ENCODE measurements around the gene NAPA.

NAPA gene

GRCh38 chr19:47560999-47561398 is 46.1 kb upstream of the NAPA start:
- Histone ChIP-seq H3K9me2 (ENCODE audit: low read depth, low read length) (no peaks in the 10 kb centered on the region), H3K27ac (ENCODE audit: low read depth, low read length, poor library complexity, severe bottlenecking) (no peak overlapping the region), H2AFZ (ENCODE audit: low read length) (no peak overlapping the region), H3K79me2 (ENCODE audit: insufficient read depth, low read length) (no peaks in the 10 kb centered on the region), H3K4me1 (ENCODE audit: insufficient read depth, low read length, severe bottlenecking) (no peaks in the 10 kb centered on the region), H3K9me3 (ENCODE audit: low read length) (no peaks in the 10 kb centered on the region), H3F3A (ENCODE audit: insufficient read depth, low read length) (no peaks in the 10 kb centered on the region), H3K4me3 (ENCODE audit: low read depth, low read length, poor library complexity, severe bottlenecking) (no peak overlapping the region), H3K36me3 (ENCODE audit: insufficient read depth, low read length) (no peaks in the 10 kb centered on the region), H4K20me1 (ENCODE audit: insufficient read depth, low read length) (no peaks in the 10 kb centered on the region), H3K4me2 (ENCODE audit: low read length) (no peak overlapping the region), H3K9ac (ENCODE audit: low read length) (no peak overlapping the region), H3K27me3 (ENCODE audit: insufficient read depth, low read length) (no peaks in the 10 kb centered on the region)
- TF ChIP-seq CTCF (IDR thresholded peaks at IDR 0.05; ENCODE audit: low read length) (no peak), EZH2 (IDR thresholded peaks at IDR 0.05; ENCODE audit: borderline replicate concordance, low read length) (no peak)

- Histone ChIP-seq H3K9me2 (ENCODE audit: low read depth, low read length) (no peaks in the 10 kb centered on the region), H2AFZ (ENCODE audit: low read length) (no peak overlapping the region), H3K27ac (ENCODE audit: low read depth, low read length, poor library complexity, severe bottlenecking) (no peak overlapping the region), H4K20me1 (ENCODE audit: insufficient read depth, low read length) (no peaks in the 10 kb centered on the region), H3K4me1 (ENCODE audit: insufficient read depth, low read length, severe bottlenecking) (no peaks in the 10 kb centered on the region), H3K27me3 (ENCODE audit: insufficient read depth, low read length) (0 out of 2 replicates have a peak, but pooled peaks cover 1% of the 10 kb centered on the region), H3K4me3 (ENCODE audit: low read depth, low read length, poor library complexity, severe bottlenecking) (no peak overlapping the region), H3K9me3 (ENCODE audit: low read length) (no peaks in the 10 kb centered on the region), H3K9ac (ENCODE audit: low read length) (no peak overlapping the region), H3K36me3 (ENCODE audit: insufficient read depth, low read length) (no peaks in the 10 kb centered on the region), H3F3A (ENCODE audit: insufficient read depth, low read length) (no peaks in the 10 kb centered on the region), H3K4me2 (ENCODE audit: low read length) (no peak overlapping the region), H3K79me2 (ENCODE audit: insufficient read depth, low read length) (no peaks in the 10 kb centered on the region)
- TF ChIP-seq CTCF (IDR thresholded peaks at IDR 0.05; ENCODE audit: low read length): no peak
Measured at GRCh38 chr19:47550129-47550528, 35.3 kb upstream of the NAPA start.

DNA sequence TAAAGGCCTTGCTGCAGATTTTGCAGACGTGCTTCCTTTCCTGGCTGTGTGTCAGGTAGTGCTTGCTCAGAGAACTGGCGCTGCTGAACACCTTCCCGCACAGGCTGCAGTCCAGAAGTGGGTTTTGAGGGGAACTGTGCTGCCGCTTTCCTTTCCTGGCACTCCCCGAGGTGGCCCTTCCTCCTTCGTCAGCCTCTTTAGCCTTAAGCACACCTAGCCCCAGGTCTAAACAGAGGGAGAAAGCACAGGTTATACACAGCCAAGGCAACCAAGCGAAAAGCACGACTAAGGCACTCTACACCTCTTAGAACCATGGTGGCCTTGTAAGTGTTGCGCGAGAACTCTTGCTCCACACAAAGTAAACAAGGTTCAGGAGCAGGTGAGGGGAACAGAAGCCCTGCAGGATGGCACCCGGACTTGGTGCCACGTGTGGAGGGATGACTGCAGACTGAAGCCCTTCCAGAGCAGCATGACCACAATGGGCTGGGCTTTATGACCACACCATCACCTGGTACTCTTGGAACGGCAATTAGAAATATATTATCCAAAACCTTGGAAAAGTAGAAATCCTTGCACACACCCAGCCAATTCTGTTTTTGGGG is 34.5 kb upstream of the NAPA start:
- no peaks in the 10 kb centered on the region for H3K9me2 ChIP-seq (ENCODE audit: low read depth, low read length)
- H3K36me3 ChIP-seq (ENCODE audit: insufficient read depth, low read length): no peaks in the 10 kb centered on the region
- no peaks in the 10 kb centered on the region for H3K4me1 ChIP-seq (ENCODE audit: insufficient read depth, low read length, severe bottlenecking)
- no peak overlapping the region for H2AFZ ChIP-seq (ENCODE audit: low read length)
- 0 out of 2 replicates have a peak, but pooled peaks cover 3% of the 10 kb centered on the region for H3K27me3 ChIP-seq (ENCODE audit: insufficient read depth, low read length)
- H3K9ac ChIP-seq (ENCODE audit: low read length): no peak overlapping the region
- no peaks in the 10 kb centered on the region for H3K79me2 ChIP-seq (ENCODE audit: insufficient read depth, low read length)
- H3K4me2 ChIP-seq (ENCODE audit: low read length): no peak overlapping the region
- H3K9me3 ChIP-seq (ENCODE audit: low read length): no peaks in the 10 kb centered on the region
- H3K4me3 ChIP-seq (ENCODE audit: low read depth, low read length, poor library complexity, severe bottlenecking): no peak overlapping the region
- no peaks in the 10 kb centered on the region for H4K20me1 ChIP-seq (ENCODE audit: insufficient read depth, low read length)
- no peaks in the 10 kb centered on the region for H3F3A ChIP-seq (ENCODE audit: insufficient read depth, low read length)
- TF ChIP-seq CTCF (IDR thresholded peaks at IDR 0.05; ENCODE audit: low read length) (no peak), EZH2 (IDR thresholded peaks at IDR 0.05; ENCODE audit: borderline replicate concordance, low read length) (no peak)
- no peak overlapping the region for H3K27ac ChIP-seq (ENCODE audit: low read depth, low read length, poor library complexity, severe bottlenecking)
